HT-29 (cell line): ENCODE results near the gene PNKP. TPM values are rescaled to one million over a fixed set of nuclear protein-coding genes. Genes with fewer than 3 reads are reported as not detected.

Experiments
- DNase-seq: peaks from one replicate; pipeline ENCODE4 v3.0.0-alpha.2; 2015; ENCODE audit warnings: low spot score
- total RNA-seq: library from RNA; depleted of rRNA; stranded (reverse); fragments of >200 nt; shearing (Covaris generic); gene quantifications from 2 replicates; pipeline ENCODE4 v1.2.3, GENCODE V29; 2014

PNKP gene
- total RNA-seq, 1 experiment from 2014 or later, result 243 TPM

- peak; percentile 85 for DNase-seq
These were observed 19.4 kb downstream of the PNKP start for GRCh38 chr19:49847731-49848696.

DNA sequence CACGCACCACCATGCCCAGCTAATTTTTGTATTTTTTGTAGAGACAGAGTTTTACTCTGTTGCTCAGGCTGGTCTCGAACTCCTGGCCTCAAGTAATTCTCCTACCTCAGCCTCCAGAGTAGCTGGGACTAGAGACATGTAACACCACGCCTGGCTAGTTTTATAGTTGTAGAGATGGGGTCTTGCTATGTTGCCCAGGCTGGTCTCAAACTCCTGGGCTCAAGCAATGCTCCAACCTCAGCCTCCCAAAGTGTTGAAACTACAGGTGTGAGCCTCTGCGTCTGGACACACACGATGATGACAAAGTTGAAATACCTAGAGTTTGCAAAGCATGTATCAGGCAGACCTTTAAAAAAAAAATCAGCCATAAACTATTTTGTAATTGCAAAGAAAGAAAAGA is 21.0 kb downstream of the PNKP start:
- no peak for DNase-seq

GRCh38 chr19:49845414-49845813 is 22.0 kb downstream of the PNKP start:
- no peak for DNase-seq

DNA sequence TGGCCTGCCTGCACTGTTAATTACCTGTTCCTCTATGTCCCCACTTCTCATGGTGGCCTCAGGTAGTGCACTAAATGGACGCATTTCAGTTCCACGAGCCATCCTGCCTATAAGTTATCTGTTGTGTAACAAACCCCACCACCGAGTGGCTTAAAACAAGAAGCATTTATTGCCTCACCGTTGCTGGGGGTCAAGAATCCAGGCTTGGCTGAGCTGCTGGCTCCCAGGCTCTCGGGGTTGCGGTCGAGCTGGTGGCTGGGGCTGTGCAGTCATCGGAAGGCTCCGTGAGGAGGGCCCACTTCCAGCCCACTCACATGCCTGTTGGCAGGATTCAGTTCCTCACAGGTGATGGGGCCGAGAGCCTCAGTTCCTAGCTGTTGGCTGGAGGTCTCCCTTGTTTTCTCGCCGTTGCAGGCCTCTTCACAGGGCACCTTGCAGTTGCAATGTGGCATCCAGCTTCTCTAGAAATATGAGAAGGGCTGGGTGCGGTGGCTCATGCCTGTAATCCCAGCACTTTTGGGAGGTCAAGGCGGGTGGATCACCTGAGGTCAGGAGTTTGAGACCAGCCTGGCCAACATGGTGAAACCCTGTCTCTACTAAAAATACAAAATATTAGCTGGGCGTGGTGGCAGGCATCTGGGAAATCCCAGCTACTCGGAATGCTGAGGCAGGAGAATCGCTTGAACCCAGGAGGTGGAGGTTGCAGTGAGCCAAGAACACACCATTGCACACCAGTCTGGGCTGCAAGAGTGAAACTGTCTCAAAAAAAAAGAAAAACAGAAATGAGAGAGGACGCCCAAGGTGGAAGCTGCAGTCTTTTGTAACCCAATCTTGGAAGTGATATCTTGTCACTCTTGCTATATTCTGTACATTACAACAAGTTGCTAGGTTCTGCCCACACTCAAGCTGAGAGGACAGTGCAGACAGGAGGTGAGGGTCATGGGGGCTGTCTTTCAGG is 23.0 kb downstream of the PNKP start:
- no peak for DNase-seq

DNA sequence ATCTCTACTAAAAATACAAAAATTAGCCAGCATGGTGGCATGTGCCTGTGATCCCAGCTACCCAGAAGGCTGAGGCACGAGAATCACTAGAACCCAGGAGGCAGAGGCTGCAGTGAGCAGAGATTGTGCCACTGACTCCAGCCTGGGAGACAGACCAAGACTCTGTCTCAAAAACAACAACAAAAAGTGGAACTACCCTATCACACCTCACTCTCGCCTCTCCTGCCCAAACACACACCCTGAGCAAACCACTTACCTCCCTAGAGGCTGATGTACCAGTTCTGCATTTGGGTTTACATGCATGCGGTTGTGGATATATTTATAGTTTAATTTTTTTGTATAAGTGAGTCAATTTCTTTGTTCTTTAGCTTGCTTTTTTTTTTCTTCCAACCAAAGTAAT is 24.1 kb downstream of the PNKP start:
- DNase-seq, result no peak

DNA sequence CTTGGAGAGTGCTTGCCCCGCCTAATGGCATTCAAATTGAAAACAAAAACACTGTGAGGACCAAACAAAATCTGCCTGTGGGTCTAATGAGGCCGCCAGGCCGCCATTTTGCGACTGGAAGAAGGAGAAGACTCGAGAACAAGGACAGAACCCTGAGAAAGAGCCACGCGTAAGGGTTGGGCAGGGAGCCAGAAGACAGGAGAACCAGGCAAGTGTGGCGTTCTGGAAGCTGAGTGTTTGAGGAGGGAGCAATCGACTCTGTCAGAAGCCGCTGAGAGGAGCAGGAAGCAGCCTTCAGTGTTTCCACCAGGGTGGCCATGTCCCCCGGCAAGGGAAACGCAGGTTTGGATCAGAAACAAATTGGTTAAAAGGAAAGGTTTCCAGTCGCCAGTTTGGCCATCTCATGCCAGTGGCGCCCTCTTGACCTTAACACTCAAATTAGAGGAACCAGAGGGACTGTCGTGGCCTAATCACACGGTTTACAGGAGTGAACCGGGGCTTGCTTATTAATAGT is 26.6 kb downstream of the PNKP start:
- DNase-seq, result no peak

GRCh38 chr19:49840321-49840720 is 27.1 kb downstream of the PNKP start:
- DNase-seq, result no peak

GRCh38 chr19:49839713-49840112 is 27.7 kb downstream of the PNKP start:
- DNase-seq, result no peak

DNA sequence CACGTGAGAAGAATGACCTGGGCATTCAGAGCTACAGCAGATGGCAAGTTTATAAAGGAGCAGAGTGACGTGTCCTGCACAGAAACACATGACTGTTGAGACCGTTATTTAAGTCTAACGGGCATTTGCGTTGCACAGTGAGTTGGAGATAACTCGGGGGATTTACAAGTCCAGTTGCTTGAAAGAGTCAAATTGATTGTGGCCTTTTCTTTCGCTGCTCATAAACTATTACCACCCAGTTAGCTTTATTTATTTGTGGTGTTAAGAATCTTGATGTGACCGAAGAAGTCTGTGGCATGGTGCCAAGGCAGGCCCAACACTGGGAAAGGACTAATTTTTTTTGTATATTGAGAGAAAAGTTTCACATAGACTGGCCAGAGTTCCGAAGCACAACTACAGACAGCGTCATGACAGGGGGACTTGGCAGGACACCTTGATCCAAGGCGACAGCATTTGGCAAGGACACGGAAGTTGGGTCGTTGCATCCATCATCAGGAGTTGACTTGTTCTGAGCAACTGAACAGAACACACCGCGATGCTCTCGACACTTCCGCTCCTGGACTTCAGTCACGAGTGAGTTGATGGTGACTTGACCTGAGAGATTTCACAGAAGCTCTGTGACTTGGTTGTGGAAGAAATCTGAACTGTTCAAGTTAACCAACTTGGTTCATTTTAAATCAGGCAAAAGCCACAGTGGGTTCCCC is 28.3 kb downstream of the PNKP start:
- DNase-seq, result no peak

DNA sequence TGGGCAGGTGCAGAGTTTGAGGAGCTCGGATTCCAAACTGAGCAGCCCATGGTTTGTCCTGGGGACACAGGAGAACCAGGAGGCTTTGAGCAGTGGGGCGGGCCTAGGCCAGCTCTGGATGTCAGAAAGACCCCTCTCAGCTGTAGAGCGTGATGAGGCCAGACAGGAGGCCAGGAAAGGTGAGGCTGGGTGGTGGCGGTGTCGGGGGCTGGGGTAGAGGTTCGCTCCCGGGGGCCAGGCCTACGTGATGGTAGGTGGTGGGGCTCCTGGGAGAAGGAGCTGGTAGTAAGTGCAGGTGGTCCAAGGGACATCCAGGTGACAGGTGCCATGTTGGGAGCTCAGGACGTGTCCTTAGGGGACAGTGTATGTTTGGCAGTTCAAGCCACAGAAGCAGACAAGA is 30.0 kb downstream of the PNKP start:
- DNase-seq, result no peak

DNA sequence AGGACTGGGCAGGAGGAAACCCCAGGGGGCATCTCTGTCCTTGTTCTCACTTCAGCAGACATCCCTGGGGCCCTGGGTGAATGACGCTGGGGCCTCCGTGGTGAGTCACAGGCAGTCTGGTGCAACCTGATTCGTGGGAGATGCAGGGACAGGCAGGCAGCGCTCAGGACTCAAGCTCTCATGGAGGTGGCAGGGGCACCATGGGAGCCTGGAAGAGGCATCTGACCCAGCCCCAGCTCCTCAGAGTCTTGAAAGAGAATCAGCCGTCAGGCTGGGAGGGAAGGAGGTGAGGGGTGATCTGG is 30.4 kb downstream of the PNKP start:
- DNase-seq, result no peak

DNA sequence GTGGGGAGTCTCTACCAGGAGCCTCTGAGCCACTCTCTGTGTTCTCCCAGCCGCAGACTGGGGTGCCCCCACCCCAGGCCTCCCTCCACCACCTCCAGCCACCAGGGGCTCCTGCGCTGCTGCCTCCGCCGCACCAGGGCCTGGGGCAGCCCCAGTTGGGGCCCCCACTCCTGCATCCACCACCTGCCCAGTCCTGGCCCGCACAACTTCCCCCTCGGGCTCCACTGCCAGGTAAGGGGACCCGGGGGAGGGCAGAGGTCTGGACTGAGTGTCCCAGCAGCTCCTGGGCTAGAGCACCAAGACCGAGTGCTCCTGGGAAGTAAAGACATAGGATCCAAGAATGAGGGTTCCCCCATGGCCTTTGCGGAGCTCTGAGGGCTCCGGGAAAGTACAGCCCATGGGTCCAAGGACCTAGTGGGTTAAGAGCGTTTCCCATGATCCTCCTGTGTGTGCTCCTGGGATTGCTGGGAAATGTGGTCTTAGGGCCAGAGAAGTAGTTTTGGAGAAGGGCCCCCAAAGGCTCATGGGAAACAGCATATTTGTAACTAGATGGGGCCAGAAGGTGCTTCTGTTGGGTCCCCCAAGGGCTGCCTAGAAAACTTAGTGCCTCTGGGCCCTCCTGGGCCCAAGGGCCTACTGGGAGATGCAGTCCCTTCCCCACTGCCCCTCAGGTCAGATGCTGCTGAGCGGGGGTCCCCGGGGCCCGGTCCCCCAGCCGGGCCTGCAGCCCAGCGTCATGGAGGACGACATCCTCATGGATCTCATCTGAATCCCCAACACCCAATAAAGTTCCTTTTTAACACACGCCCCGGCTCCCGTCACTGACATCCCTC is 31.0 kb downstream of the PNKP start:
- DNase-seq, result no peak

DNA sequence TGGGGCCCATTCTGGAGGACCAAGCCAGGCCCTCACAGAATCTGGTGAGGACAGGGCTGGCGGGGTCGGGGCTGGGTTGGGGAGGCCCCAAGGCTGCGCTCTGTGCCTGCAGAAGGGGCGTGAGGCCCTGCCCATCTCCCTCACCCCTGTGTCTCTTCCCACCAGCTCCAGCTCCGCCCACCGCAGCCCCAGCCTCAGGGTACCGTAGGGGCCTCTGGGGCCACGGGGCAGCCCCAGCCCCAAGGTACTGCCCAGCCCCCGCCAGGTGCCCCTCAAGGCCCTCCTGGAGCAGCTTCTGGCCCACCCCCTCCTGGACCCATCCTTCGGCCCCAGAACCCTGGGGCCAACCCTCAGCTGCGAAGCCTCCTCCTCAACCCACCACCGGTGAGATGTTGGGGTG is 31.8 kb downstream of the PNKP start:
- no peak for DNase-seq

DNA sequence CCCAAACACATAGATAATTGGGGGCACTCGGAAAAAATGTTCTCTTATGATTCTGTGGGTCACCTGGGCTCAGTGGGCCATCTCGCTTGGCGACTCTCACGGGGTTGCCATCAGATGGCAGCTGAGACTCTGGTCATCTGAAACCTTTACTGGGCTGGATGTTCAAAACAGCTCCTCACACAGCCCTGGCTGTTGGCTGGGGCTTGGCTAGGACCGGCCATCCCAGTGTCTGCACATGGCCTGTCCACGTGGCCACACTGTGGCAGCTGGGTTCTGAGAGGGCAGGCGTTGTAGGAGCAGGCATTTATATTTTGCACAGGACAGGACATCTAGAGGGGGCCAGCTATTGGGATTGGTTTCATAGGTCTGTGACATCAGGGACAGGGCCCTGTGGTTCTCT is 33.8 kb downstream of the PNKP start:
- DNase-seq, result no peak

DNA sequence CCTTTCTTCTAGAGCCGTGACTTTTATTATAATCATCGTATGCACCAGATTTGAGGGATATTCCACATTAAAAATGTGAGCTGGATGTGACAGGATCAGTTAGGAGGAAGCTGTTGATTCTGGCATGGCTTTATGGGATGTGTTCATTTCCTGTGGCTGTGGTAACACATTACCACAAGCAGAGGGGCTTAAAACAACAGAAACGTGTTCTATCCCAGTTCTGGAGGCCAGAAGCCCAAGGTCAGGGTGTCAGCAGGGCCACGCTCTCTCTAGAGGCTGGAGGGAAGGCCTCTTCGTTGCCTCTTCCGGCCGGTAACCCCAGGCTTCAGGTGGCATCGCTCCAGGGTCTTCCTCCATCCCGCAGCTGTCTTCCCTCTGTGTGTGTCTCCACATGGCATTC is 34.8 kb downstream of the PNKP start:
- DNase-seq, result no peak

- no peak for DNase-seq
These were observed 35.8 kb downstream of the PNKP start for GRCh38 chr19:49831592-49831991.

- no peak for DNase-seq
These were observed 36.6 kb downstream of the PNKP start for GRCh38 chr19:49830766-49831165.

GRCh38 chr19:49829721-49830120 is 37.7 kb downstream of the PNKP start:
- DNase-seq, result no peak

DNA sequence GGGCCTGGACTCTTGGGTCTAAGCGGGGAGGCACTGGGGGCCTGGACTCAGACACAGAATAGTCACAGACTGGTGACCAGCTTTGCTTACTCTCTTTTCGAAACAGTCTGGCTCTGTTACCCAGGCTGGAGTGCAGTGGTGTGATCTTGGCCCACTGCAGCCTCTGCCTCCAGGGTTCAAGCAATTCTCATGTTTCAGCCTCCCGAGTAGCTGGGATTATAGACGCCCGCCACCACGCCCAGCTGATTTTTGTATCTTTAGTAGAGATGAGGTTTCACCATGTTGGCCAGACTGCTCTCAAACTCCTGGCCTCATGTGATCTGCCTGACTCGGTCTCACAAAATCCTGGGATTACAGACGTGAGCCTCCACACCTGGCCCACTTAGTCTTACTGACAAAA is 38.2 kb downstream of the PNKP start:
- DNase-seq, result no peak

- no peak for DNase-seq
These were observed 40.3 kb downstream of the PNKP start for GRCh38 chr19:49827034-49827433.

GRCh38 chr19:49824662-49825061 is 42.7 kb downstream of the PNKP start:
- no peak for DNase-seq
